Psoas muscle (tissue), 8 donors: ENCODE data around the gene DOCK1. TPM values are rescaled to one million over a fixed set of nuclear protein-coding genes. Genes with fewer than 3 reads are reported as not detected.

Experiments used
- ATAC-seq, 4 donors: fragments of 200-7000 bp; cut with Tn5 transposase; one replicate each; pipeline ENCODE4 v1.9.1; 2020; ENCODE audit warnings: moderate library complexity in 3 of 4, mild to moderate bottlenecking in 2 of 4
- DNase-seq, 2 donors: peaks; one replicate each; pipeline ENCODE4 v3.0.0-alpha.2; 2020
- H3K27ac ChIP-seq: fragments of 200-600 bp; one replicate; pipeline ENCODE4 v1.8.0; 2022
- H3K27me3 ChIP-seq, 3 donors: fragments of 200-600 bp in 1 of 3; one replicate each; pipeline versions ENCODE4 v1.6.1 to v1.8.0; 2013 to 2022; ENCODE audit warnings: low read length in 2 of 3, mild to moderate bottlenecking in 2 of 3, moderate library complexity in 1 of 3; ENCODE audit not compliant: insufficient read depth in 3 of 3
- H3K36me3 ChIP-seq, 2 donors: fragments of 200-600 bp in 1 of 2; one replicate each; pipeline versions ENCODE4 v1.6.1 to v1.8.0; 2013 to 2022; ENCODE audit warnings: low read depth in 1 of 2, mild to moderate bottlenecking in 1 of 2, moderate library complexity in 1 of 2; ENCODE audit not compliant: insufficient read depth in 1 of 2
- H3K4me1 ChIP-seq: fragments of 200-600 bp; one replicate; pipeline ENCODE4 v1.8.0; 2022
- H3K4me3 ChIP-seq: fragments of 200-600 bp; one replicate; pipeline ENCODE4 v1.8.0; 2022; ENCODE audit warnings: mild to moderate bottlenecking
- H3K9me3 ChIP-seq: fragments of 200-600 bp; one replicate; pipeline ENCODE4 v1.8.0; 2022
- CTCF ChIP-seq: fragments of 200-600 bp; IDR thresholded peaks from one replicate; pipeline ENCODE4 v1.8.0; 2022; ENCODE audit warnings: antibody characterized with exemption
- WGBS, 3 donors: extraction: QIAGEN DNeasy Blood & Tissue Kit; methylation state at CpG; one replicate each; pipeline versions ENCODE4 v1.1.6 to v1.1.7; 2013; 5-methylcytosine and 5-hydroxymethylcytosine counted together
- intact Hi-C, 2 donors: fragments of 100-400 bp; cut with DNase I; formaldehyde crosslinking; loops; one replicate each; pipeline versions ENCODE4 v1.11.0 to v1.14.2; 2022
- polyA plus RNA-seq, 3 donors: library from polyadenylated mRNA; stranded (reverse); fragments of 200-250 nt; gene quantifications; one replicate each; pipeline ENCODE4 v1.2.3, GENCODE V29; 2013
- total RNA-seq, 4 donors: library from RNA; stranded (reverse); fragmentation: NEBNext Ultra II Directional in 2 of 4; extraction: Animal tissue kit (Norgen Biotek cat#: 25700) in 2 of 4; gene quantifications; one replicate each; pipeline versions ENCODE4 v1.2.1 to v1.2.4, GENCODE V29; 2021 to 2023
- donor health status: healthy with polysubstance abuse.
- donor health status: DM: no; HTN: no; CAD: no; lungs with moderate emphysema.
- donor health status: Bipolar disorder and iron deficiency.
- donor health status: healthy.
- donor health status: DM: yes; HTN: yes; CAD: no.
- donor health status: DM: no; HTN: no; CAD: no.
- donor health status: DM: no; HTN: no; CAD: no.
- donor health status: DM: yes; HTN: yes; CAD: no.

Gene DOCK1
- total and polyA plus RNA-seq, 7 donors: 2.1 to 11.3 (median 5.4) TPM

GRCh38 chr10:127357265-127357664, 452.0 kb downstream of the DOCK1 start:
- no peak overlapping the region for H3K4me3 ChIP-seq
- DNase-seq (no peak), ATAC-seq (no peak)
- H3K27me3 ChIP-seq: no peaks in the 10 kb centered on the region
- H3K4me1 ChIP-seq: no peaks in the 10 kb centered on the region
- intact Hi-C loops: no loop called here
- no peaks in the 10 kb centered on the region for H3K36me3 ChIP-seq
- H3K27ac ChIP-seq: no peak overlapping the region
- no peaks in the 10 kb centered on the region for H3K9me3 ChIP-seq
- TF ChIP-seq CTCF: no peak
- 89 to 95% (median 91%) methylated on average over 6 of the region's 6 CpGs for WGBS, 3 donors

- no peak for ATAC-seq
- no peak for DNase-seq
- intact Hi-C loops: no loop called here
- 85 to 89% (median 88%) methylated on average over 9 of the region's 9 CpGs for WGBS, 3 donors
- no peaks in the 10 kb centered on the region for H3K27me3 ChIP-seq
- H3K4me3 ChIP-seq: no peak overlapping the region
- H3K27ac ChIP-seq: no peak overlapping the region
- TF ChIP-seq CTCF: no peak
- H3K4me1 ChIP-seq: no peaks in the 10 kb centered on the region
- H3K9me3 ChIP-seq: no peaks in the 10 kb centered on the region
- H3K36me3 ChIP-seq: no peaks in the 10 kb centered on the region
Measured at GRCh38 chr10:127358337-127358736, 453.1 kb downstream of the DOCK1 start.

GRCh38 chr10:127364034-127364433, 458.8 kb downstream of the DOCK1 start:
- intact Hi-C loops: no loop called here
- Histone ChIP-seq H3K36me3 (no peaks in the 10 kb centered on the region), H3K4me3 (no peak overlapping the region), H3K4me1 (no peaks in the 10 kb centered on the region), H3K9me3 (no peaks in the 10 kb centered on the region), H3K27me3 (no peaks in the 10 kb centered on the region), H3K27ac (no peak overlapping the region)
- WGBS, 3 donors: 76 to 88% (median 81%) methylated on average over 11 of the region's 11 CpGs
- no peak for TF ChIP-seq CTCF
- ATAC-seq (no peak), DNase-seq (no peak)

GRCh38 chr10:127368101-127368500, 462.9 kb downstream of the DOCK1 start:
- Histone ChIP-seq H3K4me3 (no peak overlapping the region), H3K4me1 (no peaks in the 10 kb centered on the region), H3K27ac (no peak overlapping the region), H3K9me3 (no peaks in the 10 kb centered on the region), H3K27me3 (no peaks in the 10 kb centered on the region), H3K36me3 (no peaks in the 10 kb centered on the region)
- ATAC-seq (no peak), DNase-seq (no peak)
- no peak for TF ChIP-seq CTCF
- 48 to 58% (median 57%) methylated on average over 5 of the region's 5 CpGs for WGBS, 3 donors
- intact Hi-C loops: no loop called here

- peaks cover 0 to under 1% of the 10 kb centered on the region in 2 donors for H3K36me3 ChIP-seq
Measured at GRCh38 chr10:127368929-127369328, 463.7 kb downstream of the DOCK1 start.

More at GRCh38 chr10:127368929-127369328, 463.7 kb downstream of the DOCK1 start:
- Histone ChIP-seq H3K4me3 (no peak overlapping the region), H3K9me3 (no peaks in the 10 kb centered on the region), H3K27ac (no peak overlapping the region), H3K4me1 (no peaks in the 10 kb centered on the region), H3K27me3 (no peaks in the 10 kb centered on the region)
- no peak for TF ChIP-seq CTCF
- 31 to 47% (median 39%) methylated on average over 4 of the region's 4 CpGs for WGBS, 3 donors
- ATAC-seq (no peak), DNase-seq (no peak)
- intact Hi-C loops: no loop called here
